Measurements from ENCODE around the gene LMX1A.

The LMX1A gene

GRCh38 chr1:165389609-165390008 is 33.1 kb upstream of the LMX1A start:
- H3K27ac ChIP-seq = no peak overlapping the region
- no peak for TF ChIP-seq CTCF (IDR thresholded peaks at IDR 0.05)
- no peak for TF ChIP-seq ZFX (IDR thresholded peaks at IDR 0.05; ENCODE audit: borderline replicate concordance)

- no peak for TF ChIP-seq CTCF (IDR thresholded peaks at IDR 0.05)
- no peak for TF ChIP-seq ZFX (IDR thresholded peaks at IDR 0.05; ENCODE audit: borderline replicate concordance)
Measured at GRCh38 chr1:165387961-165388360, 31.4 kb upstream of the LMX1A start.

GRCh38 chr1:165387505-165387904 is 31.0 kb upstream of the LMX1A start:
- H3K27ac ChIP-seq = no peak overlapping the region
- no peak for TF ChIP-seq ZFX (IDR thresholded peaks at IDR 0.05; ENCODE audit: borderline replicate concordance)
- TF ChIP-seq CTCF (IDR thresholded peaks at IDR 0.05) = no peak

More at GRCh38 chr1:165387961-165388360, 31.4 kb upstream of the LMX1A start:
- no peak overlapping the region for H3K27ac ChIP-seq

GRCh38 chr1:165383599-165384405 is 27.3 kb upstream of the LMX1A start:
- TF ChIP-seq ZFX (IDR thresholded peaks at IDR 0.05; ENCODE audit: borderline replicate concordance) (no peak), CTCF (IDR thresholded peaks at IDR 0.05) (no peak)
- no peak overlapping the region for H3K27ac ChIP-seq

DNA sequence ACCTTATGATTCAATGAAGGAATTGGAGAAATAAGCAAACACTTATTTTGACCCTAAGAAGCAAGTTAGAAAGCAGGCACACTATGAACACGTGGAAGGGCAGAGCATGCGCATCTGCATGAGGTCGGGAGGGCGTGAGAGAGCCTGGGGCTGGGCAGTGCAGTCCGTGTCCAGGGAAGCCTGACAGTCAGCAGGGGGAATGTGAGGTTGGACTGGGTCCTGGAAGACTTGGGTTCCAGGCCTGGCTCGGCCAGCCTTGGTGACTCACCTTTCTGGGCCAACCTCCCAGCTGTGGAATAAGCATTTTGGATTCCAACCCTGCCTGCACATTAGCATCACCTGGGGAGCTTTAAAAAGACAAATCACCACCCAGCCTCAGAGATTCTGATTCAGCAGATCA is 26.6 kb upstream of the LMX1A start:
- TF ChIP-seq ZFX (IDR thresholded peaks at IDR 0.05; ENCODE audit: borderline replicate concordance) (no peak), CTCF (IDR thresholded peaks at IDR 0.05) (no peak)
- H3K27ac ChIP-seq = no peak overlapping the region

DNA sequence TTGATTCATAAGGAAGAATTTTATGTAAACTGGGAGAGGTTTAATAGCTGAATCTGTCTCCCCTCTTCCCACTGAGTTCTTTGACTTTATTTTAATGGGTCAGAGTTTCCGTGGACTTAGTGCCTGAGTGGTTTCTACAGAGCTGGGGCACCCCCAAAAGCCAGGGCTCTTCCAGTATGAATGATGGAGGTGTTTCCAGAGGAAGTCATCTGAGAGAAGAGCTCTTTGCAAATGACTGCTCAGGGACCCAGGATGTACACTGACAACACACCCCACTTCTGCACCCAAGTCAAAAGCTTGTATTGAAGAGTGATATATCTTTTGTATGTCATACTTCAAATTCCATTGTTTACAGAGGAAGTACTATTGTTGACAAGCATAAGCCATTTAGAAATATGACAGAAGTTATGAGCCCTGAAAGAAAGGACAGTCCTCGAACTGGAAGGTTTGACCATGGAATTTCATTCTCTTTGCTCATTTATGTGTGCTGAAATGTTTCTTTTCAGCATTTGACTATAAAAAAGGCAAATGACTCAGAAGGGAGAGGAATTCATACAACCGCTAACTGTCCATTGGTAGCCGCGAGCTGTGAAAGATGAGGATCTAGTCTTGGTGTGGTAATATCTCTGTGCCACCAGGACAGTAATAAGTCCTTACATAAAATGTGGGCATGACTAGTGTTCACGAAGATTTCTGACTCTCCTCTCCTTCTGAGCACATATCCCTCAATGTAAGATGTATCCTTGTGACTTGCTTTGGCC is 25.4 kb upstream of the LMX1A start:
- TF ChIP-seq CTCF (IDR thresholded peaks at IDR 0.05) = no peak
- TF ChIP-seq ZFX (IDR thresholded peaks at IDR 0.05; ENCODE audit: borderline replicate concordance) = no peak
- no peak overlapping the region for H3K27ac ChIP-seq

DNA sequence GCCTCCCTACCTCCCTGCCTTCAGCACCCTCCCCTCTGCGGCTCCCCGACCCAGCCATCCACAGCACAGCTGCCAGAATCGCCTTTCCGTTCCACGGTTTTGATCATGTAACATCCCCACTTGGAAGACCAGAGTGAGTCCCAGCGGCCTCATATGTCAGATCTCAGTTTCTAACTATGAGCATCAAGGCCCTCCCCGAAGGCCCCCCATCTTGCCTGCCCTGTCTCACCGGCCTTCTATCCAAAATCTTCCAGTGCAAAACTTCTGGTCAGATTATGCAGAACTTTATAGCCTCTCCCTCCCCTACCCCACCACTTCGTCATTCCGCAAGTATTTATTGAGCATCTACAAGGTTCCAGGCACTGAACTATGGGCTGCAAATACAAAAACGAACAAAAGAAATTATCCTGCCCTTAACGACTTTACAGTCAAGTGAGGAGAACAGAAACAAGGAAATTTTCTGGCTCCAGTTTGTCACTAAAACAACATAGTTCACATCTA is 20.3 kb upstream of the LMX1A start:
- no peak overlapping the region for H3K27ac ChIP-seq
- TF ChIP-seq ZFX (IDR thresholded peaks at IDR 0.05; ENCODE audit: borderline replicate concordance) = no peak

Measured in 22Rv1 (cell line).